ENCODE measurements around the gene SLC1A7. TPM values are rescaled to one million over a fixed set of nuclear protein-coding genes. Genes with fewer than 3 reads are reported as not detected.

The SLC1A7 gene
- total RNA-seq, 1 experiment from 2014 or later = 0.27 TPM

GRCh38 chr1:53082826-53083455, 59.5 kb downstream of the SLC1A7 start:
- in situ Hi-C loops (cut with HindIII; ENCODE audit: low sequenced_read_pairs) = no loop called here
- DNase-seq (ENCODE audit: low spot score) = no peak

GRCh38 chr1:53081384-53082066, 60.9 kb downstream of the SLC1A7 start:
- no peak for DNase-seq (ENCODE audit: low spot score)
- in situ Hi-C loops (cut with HindIII; ENCODE audit: low sequenced_read_pairs) = no loop called here

GRCh38 chr1:53080769-53081168, 61.7 kb downstream of the SLC1A7 start:
- no peak for DNase-seq (ENCODE audit: low spot score)
- in situ Hi-C loops (cut with HindIII; ENCODE audit: low sequenced_read_pairs) = no loop called here

- DNase-seq (ENCODE audit: low spot score) = no peak
- in situ Hi-C loops (cut with HindIII; ENCODE audit: low sequenced_read_pairs) = no loop called here
Measured at GRCh38 chr1:53080041-53080440, 62.4 kb downstream of the SLC1A7 start.

GRCh38 chr1:53079251-53079650, 63.2 kb downstream of the SLC1A7 start:
- no peak for DNase-seq (ENCODE audit: low spot score)

GRCh38 chr1:53078333-53079101, 63.9 kb downstream of the SLC1A7 start:
- in situ Hi-C loops (cut with HindIII; ENCODE audit: low sequenced_read_pairs) = no loop called here
- no peak for DNase-seq (ENCODE audit: low spot score)

More at GRCh38 chr1:53079251-53079650, 63.2 kb downstream of the SLC1A7 start:
- in situ Hi-C loops (cut with HindIII; ENCODE audit: low sequenced_read_pairs) = no loop called here

- no peak for DNase-seq (ENCODE audit: low spot score)
- in situ Hi-C loops (cut with HindIII; ENCODE audit: low sequenced_read_pairs) = no loop called here
Measured at GRCh38 chr1:53077599-53077965, 64.9 kb downstream of the SLC1A7 start.

- in situ Hi-C loops (cut with HindIII; ENCODE audit: low sequenced_read_pairs) = no loop called here
- DNase-seq (ENCODE audit: low spot score) = no peak
Measured at GRCh38 chr1:53076721-53077598, 65.5 kb downstream of the SLC1A7 start.

GRCh38 chr1:53076165-53076564, 66.3 kb downstream of the SLC1A7 start:
- in situ Hi-C loops (cut with HindIII; ENCODE audit: low sequenced_read_pairs) = no loop called here
- no peak for DNase-seq (ENCODE audit: low spot score)

GRCh38 chr1:53075761-53076163, 66.7 kb downstream of the SLC1A7 start:
- no peak for DNase-seq (ENCODE audit: low spot score)
- in situ Hi-C loops (cut with HindIII; ENCODE audit: low sequenced_read_pairs) = no loop called here

- no peak for DNase-seq (ENCODE audit: low spot score)
- in situ Hi-C loops (cut with HindIII; ENCODE audit: low sequenced_read_pairs) = no loop called here
Measured at GRCh38 chr1:53075206-53075605, 67.2 kb downstream of the SLC1A7 start.

- in situ Hi-C loops (cut with HindIII; ENCODE audit: low sequenced_read_pairs) = no loop called here
- no peak for DNase-seq (ENCODE audit: low spot score)
Measured at GRCh38 chr1:53074313-53075154, 67.9 kb downstream of the SLC1A7 start.

GRCh38 chr1:53073868-53074311, 68.5 kb downstream of the SLC1A7 start:
- in situ Hi-C loops (cut with HindIII; ENCODE audit: low sequenced_read_pairs) = no loop called here
- DNase-seq (ENCODE audit: low spot score) = no peak

- in situ Hi-C loops (cut with HindIII; ENCODE audit: low sequenced_read_pairs) = no loop called here
- DNase-seq (ENCODE audit: low spot score) = no peak
Measured at GRCh38 chr1:53073287-53073686, 69.2 kb downstream of the SLC1A7 start.

GRCh38 chr1:53071915-53072314, 70.5 kb downstream of the SLC1A7 start:
- in situ Hi-C loops (cut with HindIII; ENCODE audit: low sequenced_read_pairs) = no loop called here
- no peak for DNase-seq (ENCODE audit: low spot score)

- DNase-seq (ENCODE audit: low spot score) = no peak
- in situ Hi-C loops (cut with HindIII; ENCODE audit: low sequenced_read_pairs) = no loop called here
Measured at GRCh38 chr1:53071167-53071865, 71.1 kb downstream of the SLC1A7 start.

GRCh38 chr1:53070621-53071020, 71.8 kb downstream of the SLC1A7 start:
- DNase-seq (ENCODE audit: low spot score) = no peak
- in situ Hi-C loops (cut with HindIII; ENCODE audit: low sequenced_read_pairs) = no loop called here

Measured in G401 (cell line).